ENCODE measurements around the gene RDH14.

RDH14 gene

DNA sequence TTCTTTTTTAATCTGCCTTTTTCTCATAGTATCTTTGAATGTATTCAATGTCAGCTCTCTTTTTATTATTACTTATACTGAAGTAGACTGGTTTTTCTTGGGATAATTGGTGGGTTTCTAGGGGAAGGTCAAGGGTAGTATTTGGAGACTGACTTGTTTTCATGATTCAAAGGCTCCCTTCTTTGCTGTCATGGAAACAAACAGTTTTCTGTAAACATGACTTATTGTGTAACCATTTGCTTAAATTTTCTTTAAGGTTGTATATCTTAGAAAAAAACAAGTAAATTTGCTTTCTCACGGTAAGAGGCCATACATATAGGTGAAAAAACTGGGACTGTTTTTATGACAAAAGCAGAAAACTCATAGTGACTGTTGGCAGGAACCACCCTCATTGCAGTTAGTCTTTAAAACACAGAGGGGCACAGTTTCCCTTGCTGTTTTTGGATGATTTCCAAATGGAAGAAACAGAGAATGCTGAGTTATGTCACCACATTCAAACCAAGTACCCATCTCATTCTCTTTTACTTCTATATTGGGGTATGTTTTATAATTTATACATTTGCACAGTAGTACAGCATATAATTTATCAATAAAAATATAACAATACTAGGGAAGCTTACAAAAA lies 5.8 kb upstream of the RDH14 start:
- DNase-seq (ENCODE audit: low read depth) = no peak

DNA sequence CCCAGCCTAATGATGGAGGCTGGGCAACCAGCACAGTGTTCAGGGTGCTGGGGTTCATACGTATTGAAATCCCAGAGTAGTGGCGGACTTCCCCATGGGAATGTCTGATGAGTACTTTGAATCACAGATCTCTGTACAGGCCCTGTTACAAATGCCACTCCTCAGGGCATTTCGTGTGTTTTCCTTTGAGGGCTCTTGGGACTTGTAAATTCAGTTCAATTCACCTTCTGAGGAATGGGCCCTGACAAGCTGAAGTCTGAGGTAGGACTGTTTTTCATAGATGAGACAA lies 288 bp upstream of the RDH14 start:
- DNase-seq (ENCODE audit: low read depth) = no peak

DNA sequence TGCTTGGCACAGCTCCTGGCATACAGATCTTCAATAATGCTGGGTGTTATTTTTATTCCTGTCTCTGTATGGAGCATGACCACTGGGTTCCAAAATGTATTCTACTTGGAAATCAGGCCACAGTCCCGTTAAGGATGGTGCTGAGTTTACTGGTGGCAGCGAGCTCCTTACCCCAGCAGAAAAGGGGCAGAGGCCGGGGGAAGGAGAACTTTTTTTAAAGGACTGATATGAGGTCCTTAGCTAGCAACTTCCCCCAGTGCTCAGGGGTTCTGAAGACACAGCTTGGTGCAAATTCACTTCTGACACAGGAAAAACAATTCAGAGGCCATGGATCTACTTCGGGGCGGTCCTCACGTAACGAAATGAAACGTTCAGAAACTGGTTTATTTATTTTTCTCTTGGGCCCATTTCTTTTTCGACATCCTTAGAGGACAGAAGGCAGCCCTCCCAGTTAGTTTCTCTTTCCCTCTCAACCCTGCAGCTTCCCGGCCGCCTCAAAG lies 872 bp downstream of the RDH14 start:
- no peak for DNase-seq (ENCODE audit: low read depth)

DNA sequence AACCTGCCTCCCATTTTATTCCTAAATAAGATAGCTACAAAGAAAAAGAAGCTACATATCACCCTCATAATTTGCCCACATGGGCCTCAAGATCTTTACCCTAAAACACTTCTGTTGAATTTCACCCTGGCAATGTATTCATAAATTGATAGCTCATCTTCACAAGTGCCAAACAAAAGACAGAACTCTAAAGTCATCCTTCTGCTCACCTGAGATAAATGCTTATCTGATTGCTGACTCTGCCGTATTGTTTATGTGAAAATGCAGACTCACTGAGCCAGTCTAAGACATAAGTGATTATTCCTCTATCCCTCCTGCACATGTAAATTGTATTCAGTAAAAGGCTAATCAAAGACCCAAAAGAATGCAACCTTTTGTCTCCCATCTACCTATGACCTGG lies 2.0 kb downstream of the RDH14 start:
- DNase-seq (ENCODE audit: low read depth) = no peak

DNA sequence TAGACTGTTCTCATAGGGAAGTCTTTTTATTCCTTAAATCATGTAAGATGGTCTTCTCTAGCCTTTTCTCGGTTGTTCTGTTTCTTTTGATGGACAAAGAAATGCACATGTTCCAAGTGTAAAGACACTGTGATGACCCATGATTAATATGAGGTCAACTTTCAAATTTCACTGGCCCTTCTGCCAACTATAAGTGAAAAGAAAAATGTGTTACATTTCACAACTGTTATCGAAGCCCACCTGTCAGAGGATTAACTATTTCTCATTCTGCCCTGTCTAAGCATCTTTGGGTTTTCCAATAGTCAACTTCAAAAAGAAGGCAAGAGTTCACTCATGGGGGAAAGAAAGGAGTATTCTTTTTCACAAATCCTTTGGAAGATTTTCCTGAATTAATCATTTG lies 3.3 kb downstream of the RDH14 start:
- DNase-seq (ENCODE audit: low read depth) = no peak

DNA sequence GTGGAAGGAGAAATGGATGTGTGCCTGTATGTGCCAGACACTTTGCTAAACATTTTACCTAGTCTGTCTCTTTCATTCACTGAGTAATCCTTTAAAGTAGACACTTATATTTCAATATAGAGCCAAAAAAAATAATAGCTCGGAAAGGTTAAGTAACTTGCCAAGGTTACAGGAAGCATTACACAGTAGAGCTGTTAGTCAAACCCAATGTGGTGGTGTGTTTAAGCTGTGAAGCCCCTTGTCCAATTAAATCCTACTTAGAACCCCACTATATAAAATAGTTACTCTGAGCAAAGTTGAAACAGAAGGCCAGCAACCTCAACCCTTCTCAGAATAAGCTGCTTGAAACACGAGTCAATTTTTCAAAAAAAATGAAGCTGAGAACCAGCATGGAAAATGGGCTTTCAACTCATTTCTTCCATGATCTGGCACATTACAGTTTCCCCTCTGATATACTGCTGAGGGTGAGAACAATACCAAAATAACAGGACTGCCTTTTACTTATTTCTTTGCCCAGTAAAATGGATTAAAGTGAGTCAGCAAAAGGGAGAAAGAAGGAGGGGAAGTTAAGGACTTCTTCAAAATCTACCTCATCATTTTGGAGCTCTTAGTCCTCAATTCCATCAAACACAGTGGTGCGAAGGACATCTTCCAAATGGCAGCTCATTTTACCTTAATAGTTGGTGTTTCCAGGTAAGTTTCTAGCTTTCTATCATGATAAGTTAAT lies 7.9 kb downstream of the RDH14 start:
- DNase-seq (ENCODE audit: low read depth) = no peak

DNA sequence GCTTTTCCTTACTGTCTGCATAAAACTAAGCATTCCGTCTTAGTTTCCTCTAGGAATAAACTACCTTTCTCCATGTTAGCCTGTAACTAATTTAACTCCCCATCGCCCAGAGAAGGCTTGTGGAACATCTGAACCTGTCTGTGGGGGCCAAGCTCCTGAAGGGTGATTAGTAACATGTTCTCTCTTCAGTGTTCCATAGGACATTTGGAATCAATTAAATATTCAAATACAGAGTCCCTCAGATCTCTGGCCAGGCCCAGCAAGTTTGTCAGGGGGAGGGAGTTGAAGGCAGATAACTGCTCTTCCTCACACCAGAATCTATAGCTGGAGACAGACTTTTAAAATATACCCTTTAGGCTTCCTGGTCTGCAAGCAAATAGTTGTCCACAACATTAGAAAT lies 8.8 kb downstream of the RDH14 start:
- DNase-seq (ENCODE audit: low read depth) = no peak

DNA sequence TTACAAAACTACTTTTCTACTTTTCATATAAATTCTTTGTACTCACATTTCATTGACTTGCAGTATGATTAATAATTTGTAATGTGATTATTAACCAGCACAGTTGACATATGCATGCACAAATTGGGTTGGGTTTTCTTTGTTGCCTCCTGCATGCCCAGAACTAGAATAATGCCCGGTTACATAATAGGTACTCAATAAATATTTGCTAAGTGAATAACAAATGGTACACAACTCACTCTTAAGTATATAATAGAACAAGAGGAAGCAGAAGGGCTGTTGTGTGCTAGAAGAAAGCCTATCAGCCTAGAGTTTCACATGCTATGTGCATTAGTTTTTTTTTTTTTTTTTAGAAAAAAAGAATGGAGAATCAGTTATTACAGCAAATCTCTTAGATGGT lies 9.3 kb downstream of the RDH14 start:
- DNase-seq (ENCODE audit: low read depth) = no peak

DNA sequence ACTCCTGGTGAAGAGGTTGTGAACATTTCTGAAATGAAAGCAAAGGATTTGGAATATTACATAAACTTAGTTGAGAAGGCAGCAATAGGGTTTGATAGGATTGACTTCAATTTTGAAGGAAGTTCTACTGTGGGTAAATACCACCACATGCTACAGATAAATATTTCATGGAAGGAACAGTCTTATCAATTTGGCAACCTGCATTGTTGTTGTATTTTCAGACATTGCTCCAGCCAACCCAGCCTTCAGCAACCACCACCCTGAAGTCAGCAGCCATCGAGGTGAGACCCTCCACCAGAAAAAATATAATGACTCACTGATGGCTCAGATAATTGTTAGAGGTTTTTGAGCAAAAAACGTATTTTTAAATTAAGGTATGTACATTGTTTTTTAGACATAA lies 10.0 kb downstream of the RDH14 start:
- no peak for DNase-seq (ENCODE audit: low read depth)

DNA sequence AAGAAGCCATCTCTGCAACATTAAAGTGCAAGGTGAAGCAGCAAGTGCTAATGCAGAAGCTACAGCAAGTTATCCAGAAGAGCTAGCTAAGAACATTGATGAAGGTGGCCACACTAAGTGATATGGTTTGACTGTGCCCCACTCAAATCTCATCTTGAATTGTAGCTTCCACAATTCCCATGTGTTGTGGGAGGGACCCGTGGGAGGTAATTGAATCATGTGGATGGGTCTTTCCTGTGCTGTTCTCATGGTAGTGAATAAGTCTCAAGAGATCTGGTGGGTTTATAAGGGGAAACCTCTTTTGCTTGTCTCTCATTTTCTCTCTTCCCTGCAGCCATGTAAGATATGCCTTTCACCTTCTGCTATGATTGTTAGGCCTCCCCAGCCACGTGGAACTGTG lies 11.4 kb downstream of the RDH14 start:
- no peak for DNase-seq (ENCODE audit: low read depth)

DNA sequence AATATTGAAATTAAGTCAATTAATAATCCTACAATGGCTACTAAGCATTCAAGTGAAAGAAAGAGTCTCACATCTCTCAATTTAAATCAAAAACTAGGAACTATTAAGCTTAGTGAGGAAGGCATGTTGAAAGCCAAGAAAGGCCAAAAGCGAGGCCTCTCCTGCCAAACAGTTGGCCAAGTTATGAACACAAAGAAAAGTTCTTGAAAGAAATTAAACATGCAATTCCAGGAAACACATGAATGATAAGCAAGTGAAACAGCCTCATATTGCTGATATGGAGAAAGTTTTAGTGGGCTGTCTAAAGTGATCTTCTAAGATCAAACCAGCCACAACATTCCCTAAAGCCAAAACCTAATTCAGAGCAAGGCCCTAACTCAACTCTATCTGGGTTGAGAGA lies 11.8 kb downstream of the RDH14 start:
- DNase-seq (ENCODE audit: low read depth) = no peak

DNA sequence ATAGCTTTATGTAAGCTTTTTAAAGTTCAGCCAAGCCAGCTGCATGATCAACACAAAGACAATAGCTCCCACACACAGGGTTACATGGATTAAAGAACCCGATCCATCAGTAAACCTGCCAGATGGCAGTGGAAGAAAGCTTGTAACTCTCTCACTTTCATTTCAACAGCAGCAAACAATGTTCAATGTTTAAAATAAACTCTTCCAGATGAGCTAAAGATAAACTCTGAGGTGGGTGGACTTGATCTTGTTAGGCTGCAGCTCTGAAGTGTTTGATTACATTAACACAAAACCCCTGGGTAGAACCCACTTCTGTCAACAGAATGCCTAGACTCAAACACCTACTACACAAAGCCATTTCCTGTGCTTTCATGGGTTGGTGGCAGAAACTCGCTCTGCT lies 13.9 kb downstream of the RDH14 start:
- no peak for DNase-seq (ENCODE audit: low read depth)

DNA sequence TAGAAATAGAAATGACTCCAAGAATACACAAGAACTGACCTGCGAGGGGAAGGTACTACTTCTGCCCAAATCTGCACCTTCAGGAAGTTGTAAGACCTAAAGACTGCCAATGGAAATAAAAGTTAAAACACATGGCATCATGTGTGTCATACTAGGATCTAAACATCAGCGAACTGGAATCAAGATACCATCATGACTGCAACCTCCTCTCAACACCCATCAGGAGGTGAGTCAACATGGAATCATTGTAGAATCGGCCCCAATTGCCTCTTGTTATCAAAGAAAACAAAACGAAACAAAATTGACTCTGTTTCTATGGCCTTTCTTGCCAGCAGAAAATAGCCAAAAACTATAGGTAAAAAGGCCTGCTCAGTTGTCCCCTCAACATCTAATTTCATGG lies 15.1 kb downstream of the RDH14 start:
- DNase-seq (ENCODE audit: low read depth) = no peak

DNA sequence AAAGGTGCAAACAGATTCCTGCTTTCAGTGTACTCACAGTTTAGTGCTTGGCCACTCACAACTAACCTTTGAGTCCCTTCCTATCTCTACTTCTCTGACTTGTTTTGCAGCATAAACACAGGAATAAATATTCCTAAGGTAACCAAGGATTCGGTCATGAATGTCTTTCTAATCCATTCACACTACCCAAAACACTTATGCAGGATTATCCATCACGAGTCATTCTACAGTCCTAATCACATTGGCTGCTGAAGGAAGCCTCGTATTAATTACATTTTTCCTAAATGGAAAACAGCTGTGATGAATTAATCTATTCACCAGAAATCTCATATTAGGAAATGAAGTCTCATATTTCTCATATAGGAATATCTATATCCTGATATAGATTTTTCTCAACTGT lies 16.3 kb downstream of the RDH14 start:
- DNase-seq (ENCODE audit: low read depth) = no peak

DNA sequence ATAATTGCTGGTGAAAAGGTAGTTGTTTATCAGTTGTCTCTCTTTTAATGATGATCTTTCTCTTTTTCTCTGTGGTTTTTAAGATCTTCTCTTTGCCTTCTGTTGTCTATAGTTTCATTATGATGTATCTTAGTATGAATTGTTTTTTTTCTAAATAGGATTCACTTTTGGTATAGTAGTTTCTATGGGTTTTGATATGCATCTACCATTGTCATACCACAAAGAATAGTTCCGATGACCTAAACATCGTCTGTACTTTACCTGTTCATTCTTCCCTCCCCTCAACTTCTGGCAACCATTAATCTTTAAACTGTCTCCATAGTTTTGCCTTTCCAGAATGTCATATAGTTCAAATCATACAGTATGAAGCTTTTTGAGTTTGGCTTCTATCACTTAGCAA lies 19.6 kb downstream of the RDH14 start:
- DNase-seq (ENCODE audit: low read depth) = no peak

DNA sequence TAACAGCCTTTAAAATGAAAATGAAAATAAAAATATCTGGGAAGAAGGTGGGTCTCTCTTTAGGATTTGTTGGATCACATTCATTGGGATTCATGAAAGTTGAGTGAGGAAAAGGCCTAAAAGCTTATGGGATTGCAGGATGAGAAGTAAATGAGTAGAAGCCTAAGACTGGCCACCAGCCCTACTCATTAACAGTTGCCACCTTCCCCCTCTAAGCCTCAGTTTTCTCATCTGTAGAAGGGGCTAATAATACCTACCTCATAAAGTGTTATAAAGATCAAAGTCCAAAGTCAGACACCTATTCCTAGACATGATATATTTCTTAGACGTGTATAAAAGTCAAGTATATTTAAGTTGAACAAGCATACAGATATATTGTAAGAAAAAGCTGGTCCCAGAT lies 23.8 kb downstream of the RDH14 start:
- no peak for DNase-seq (ENCODE audit: low read depth)

DNA sequence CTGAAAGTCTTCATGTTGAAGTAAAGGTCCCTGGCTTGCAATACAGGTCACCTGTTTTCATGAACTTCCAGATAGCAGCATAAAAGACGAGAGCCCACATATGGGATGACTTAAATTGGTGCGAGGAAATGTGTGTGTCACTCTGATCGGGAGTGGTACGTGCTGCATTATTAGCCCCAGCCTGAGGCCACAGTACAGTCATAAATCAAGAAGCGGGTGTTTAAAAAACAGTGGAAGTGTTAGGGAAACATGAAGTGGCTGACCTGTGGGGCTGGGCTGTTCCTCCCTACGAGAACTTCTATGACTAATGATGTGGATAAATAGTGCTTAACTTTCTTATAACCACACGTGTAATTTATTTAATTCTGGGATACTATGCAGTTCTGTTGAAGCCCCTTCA lies 24.4 kb downstream of the RDH14 start:
- DNase-seq (ENCODE audit: low read depth) = no peak

DNA sequence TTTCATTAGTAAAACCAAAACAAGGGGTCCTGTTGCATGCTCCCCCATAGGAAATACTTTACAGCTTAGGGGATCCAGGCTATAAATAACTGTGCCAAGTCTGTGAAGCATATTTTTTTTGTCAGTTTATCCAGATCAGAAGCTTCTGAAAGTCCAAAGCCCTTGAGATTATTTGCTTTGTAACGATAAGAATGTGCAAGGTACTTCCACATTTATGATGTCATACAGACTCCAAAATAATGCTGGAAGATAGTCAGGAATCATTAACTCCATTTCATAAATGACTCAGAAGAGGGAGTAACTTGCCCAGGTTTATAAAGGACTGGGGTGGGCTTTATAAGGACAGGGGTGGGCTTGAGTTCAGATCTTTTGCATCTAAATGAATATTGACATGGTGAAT lies 29.3 kb downstream of the RDH14 start:
- no peak for DNase-seq (ENCODE audit: low read depth)

DNA sequence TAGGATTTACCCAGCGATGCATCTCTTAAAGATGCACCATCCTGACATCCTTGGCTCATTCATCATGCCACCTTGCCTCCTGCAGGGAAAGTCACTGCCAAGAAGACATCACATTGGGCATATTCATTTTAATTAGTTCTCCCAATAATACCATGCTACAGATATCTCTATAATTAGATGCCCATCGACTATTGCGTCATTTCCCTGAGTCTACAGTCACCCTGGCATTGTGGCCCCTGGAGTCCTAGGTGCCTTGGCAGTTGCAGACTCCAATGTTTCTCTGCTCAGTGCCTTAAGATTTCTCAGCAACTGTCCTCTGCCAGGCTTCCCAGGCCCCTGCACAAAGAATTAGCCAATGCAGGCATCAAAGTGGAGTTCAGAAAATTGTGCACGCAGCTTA lies 32.6 kb downstream of the RDH14 start:
- DNase-seq (ENCODE audit: low read depth) = no peak

DNA sequence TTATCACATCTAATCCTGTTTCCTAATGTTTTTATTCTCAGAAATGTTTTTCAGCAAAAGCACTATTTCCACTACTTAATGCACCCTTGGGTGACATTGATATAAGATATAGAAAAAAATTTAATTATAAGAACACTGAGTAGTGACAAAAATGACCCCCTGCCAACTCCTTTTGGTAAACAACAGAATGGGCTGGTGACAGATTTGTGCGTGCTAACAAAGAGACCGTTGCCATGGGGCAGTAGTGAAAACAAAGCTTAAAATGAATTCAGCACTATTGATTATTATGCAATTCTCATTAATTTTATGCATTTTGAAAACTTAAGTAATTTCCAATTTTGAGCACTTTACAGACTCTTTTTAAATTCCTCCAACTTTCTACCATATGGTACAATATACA lies 33.1 kb downstream of the RDH14 start:
- no peak for DNase-seq (ENCODE audit: low read depth)

DNA sequence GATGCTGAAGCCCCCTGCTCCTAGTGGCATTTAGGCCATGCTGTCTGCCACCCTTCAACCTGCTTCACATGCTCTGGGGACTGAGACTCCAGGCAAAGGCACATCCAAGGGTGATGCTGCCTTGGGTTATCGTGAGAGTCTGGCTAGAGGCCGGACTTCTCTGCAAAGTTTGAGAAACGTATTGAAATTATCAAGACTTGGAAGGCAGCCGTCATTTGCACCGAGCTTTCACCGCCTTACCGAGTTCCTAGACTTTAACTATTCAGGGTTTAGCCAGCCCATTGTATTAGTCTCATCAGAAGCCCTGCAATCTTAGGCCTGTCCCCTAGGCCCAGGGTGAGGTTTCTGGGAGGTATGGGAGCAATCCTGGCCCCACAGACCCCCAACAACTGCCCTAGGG lies 34.0 kb downstream of the RDH14 start:
- no peak for DNase-seq (ENCODE audit: low read depth)

DNA sequence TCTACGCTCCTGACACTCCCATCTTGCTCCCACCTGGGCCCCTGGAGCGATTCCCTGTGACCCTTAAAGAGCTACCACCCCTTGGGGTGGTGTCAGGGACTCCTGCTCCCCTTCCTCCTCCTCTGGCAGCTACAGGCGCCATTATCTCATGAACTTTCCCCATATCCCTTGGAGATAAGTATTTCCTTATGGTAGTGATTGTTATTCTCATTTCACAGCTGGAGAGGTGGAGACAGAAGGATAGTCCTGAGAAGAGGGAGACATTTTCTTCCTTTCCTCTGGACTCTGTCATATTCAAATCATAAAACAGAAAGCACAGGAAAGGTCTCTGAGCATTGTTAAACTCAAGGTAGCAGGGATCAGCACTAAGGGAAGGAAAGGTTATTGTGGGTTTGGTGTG lies 34.6 kb downstream of the RDH14 start:
- no peak for DNase-seq (ENCODE audit: low read depth)

DNA sequence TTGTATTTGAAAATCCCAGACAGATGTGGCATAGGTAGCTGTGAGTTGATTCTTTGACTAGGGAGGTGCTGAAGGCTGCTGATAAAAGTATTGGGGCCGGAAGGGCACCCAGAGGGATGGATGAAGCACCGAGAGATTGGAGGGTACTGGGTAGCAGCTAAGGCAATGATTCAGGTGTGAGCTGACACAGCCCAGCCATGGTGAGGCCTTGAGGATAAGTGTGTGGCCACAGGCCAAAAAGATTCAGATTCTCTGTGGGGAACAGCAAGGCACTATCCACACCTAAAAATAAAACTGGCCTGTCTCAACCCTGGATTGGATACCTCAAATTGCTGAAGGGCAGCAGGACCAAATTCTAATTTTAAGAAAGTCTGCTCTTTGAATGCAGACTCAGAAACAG lies 35.2 kb downstream of the RDH14 start:
- DNase-seq (ENCODE audit: low read depth) = no peak

DNA sequence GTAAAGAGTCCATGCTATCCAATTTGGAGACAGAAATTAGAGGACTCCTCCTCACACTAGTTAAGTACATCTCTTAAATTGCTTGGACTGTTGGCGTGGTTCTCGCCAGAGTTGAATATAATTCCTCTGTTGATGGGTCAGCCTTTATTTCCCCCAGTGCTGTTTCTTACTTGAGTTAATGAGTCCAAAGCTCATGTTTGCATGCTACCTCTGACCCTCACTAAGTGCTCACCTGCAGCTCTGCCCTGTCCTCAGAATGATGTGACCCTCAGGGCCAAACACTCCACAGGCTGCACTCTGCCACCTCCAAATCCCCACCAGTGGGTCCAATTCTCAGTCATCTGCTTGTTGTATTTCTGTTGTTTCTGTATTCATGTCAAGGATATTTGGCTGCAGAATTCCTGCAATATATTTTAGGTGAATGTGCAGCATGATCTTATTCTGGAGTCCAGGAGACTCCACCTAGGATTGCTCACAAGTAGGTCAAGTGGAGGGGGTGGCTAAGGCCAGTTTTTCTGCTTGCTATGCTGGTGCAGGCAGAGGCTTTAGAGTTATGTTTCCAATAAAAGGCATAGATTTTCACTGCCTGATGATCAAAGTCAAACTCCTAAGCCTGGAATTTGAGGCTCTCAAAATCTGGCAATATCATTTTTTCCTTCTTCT lies 37.8 kb downstream of the RDH14 start:
- DNase-seq (ENCODE audit: low read depth) = no peak
